Measurements from ENCODE around the gene ADCY3.

DNA sequence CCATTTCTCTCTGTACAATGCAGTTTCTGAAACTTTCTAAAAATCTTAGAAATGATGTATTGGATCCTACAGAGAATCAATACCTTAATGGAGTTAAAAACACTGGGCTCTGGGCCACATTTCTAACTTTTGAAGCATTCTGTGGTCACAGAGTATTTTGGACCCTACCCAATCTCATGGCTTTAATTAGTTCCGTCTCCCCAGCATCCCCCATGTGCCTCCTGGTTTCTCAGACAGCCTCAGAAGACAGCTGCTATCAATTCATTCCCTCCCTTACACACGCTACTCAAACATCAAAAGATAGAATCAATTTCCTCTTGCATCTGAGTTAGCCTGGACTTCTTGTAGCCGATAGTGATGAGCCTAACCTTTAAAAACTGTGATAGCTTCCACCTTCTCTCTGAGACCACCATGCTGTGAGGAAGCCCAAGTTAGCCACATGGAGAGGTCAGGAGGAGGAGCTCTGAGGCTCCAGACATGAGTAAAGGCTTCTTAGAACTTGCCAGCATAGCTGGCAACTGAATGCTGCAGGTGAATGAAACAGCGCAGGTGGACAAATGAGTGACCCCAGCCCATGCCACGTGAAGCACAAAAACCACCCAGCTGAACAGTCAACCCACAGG lies 10.4 kb downstream of the ADCY3 start:
- TF ChIP-seq, protein P1, sequence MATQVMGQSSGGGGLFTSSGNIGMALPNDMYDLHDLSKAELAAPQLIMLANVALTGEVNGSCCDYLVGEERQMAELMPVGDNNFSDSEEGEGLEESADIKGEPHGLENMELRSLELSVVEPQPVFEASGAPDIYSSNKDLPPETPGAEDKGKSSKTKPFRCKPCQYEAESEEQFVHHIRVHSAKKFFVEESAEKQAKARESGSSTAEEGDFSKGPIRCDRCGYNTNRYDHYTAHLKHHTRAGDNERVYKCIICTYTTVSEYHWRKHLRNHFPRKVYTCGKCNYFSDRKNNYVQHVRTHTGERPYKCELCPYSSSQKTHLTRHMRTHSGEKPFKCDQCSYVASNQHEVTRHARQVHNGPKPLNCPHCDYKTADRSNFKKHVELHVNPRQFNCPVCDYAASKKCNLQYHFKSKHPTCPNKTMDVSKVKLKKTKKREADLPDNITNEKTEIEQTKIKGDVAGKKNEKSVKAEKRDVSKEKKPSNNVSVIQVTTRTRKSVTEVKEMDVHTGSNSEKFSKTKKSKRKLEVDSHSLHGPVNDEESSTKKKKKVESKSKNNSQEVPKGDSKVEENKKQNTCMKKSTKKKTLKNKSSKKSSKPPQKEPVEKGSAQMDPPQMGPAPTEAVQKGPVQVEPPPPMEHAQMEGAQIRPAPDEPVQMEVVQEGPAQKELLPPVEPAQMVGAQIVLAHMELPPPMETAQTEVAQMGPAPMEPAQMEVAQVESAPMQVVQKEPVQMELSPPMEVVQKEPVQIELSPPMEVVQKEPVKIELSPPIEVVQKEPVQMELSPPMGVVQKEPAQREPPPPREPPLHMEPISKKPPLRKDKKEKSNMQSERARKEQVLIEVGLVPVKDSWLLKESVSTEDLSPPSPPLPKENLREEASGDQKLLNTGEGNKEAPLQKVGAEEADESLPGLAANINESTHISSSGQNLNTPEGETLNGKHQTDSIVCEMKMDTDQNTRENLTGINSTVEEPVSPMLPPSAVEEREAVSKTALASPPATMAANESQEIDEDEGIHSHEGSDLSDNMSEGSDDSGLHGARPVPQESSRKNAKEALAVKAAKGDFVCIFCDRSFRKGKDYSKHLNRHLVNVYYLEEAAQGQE (IDR thresholded peaks at IDR 0.05; ENCODE audit: low read depth, low read length), result no peak
- TF ChIP-seq, protein P2, sequence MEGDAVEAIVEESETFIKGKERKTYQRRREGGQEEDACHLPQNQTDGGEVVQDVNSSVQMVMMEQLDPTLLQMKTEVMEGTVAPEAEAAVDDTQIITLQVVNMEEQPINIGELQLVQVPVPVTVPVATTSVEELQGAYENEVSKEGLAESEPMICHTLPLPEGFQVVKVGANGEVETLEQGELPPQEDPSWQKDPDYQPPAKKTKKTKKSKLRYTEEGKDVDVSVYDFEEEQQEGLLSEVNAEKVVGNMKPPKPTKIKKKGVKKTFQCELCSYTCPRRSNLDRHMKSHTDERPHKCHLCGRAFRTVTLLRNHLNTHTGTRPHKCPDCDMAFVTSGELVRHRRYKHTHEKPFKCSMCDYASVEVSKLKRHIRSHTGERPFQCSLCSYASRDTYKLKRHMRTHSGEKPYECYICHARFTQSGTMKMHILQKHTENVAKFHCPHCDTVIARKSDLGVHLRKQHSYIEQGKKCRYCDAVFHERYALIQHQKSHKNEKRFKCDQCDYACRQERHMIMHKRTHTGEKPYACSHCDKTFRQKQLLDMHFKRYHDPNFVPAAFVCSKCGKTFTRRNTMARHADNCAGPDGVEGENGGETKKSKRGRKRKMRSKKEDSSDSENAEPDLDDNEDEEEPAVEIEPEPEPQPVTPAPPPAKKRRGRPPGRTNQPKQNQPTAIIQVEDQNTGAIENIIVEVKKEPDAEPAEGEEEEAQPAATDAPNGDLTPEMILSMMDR (IDR thresholded peaks at IDR 0.05), result no peak
